Calu3 (cell line): Measurements from ENCODE around the gene IZUMO1R. TPM values are rescaled to one million over a fixed set of nuclear protein-coding genes. Genes with fewer than 3 reads are reported as not detected.

Experiments
- BruUV-seq: library from RNA; stranded (reverse); fragments of 400-500 nt; replicated peaks from 2 replicates; lab custom pipeline; 2021; lab: Mats Ljungman, UMichigan
- CTCF ChIA-PET: fragments of 300-600 bp; sonication (Branson Sonifier 250); formaldehyde crosslinking; loops from one replicate; lab custom pipeline; 2022; ENCODE audit warnings: antibody characterized with exemption; lab: Charles Lee
- DNase-seq: peaks from one replicate; pipeline ENCODE4 v3.0.0; 2022
- H3K27ac Mint-ChIP-seq: one replicate; pipeline ENCODE4 v1.8.0; 2022; ENCODE audit warnings: mixed read lengths; ENCODE audit not compliant: unreplicated experiment
- H3K27me3 Mint-ChIP-seq: one replicate; pipeline ENCODE4 v1.8.0; 2022; ENCODE audit warnings: mixed read lengths; ENCODE audit not compliant: unreplicated experiment
- H3K36me3 Mint-ChIP-seq: one replicate; pipeline ENCODE4 v1.8.0; 2022; ENCODE audit warnings: mild to moderate bottlenecking, moderate library complexity, mixed read lengths; ENCODE audit not compliant: insufficient read depth, unreplicated experiment
- H3K4me1 Mint-ChIP-seq: one replicate; pipeline ENCODE4 v1.8.0; 2022; ENCODE audit warnings: mild to moderate bottlenecking, low read depth, mixed read lengths; ENCODE audit not compliant: unreplicated experiment
- H3K4me3 Mint-ChIP-seq: one replicate; pipeline ENCODE4 v1.8.0; 2022; ENCODE audit warnings: mild to moderate bottlenecking, low read depth, moderate library complexity, mixed read lengths; ENCODE audit not compliant: unreplicated experiment
- H3K9me3 Mint-ChIP-seq: one replicate; pipeline ENCODE4 v1.8.0; 2022; ENCODE audit warnings: low read depth, mixed read lengths; ENCODE audit not compliant: unreplicated experiment
- intact Hi-C: fragments of 100-400 bp; cut with micrococcal nuclease; formaldehyde crosslinking; loops from one replicate; pipeline ENCODE4 v1.10.0; 2022; ENCODE audit not compliant: unreplicated experiment
- total RNA-seq: library from RNA; stranded (reverse); gene quantifications from 2 replicates; pipeline ENCODE4 v1.2.3, GENCODE V29; 2022
- TF ChIP-seq, protein P1 (sequence below): fragments of 200-600 bp; IDR thresholded peaks from one replicate; pipeline ENCODE4 v1.8.0; 2022; ENCODE audit warnings: antibody characterized with exemption; ENCODE audit not compliant: unreplicated experiment

The IZUMO1R gene
- total RNA-seq, 1 experiment from 2014 or later: not detected

DNA sequence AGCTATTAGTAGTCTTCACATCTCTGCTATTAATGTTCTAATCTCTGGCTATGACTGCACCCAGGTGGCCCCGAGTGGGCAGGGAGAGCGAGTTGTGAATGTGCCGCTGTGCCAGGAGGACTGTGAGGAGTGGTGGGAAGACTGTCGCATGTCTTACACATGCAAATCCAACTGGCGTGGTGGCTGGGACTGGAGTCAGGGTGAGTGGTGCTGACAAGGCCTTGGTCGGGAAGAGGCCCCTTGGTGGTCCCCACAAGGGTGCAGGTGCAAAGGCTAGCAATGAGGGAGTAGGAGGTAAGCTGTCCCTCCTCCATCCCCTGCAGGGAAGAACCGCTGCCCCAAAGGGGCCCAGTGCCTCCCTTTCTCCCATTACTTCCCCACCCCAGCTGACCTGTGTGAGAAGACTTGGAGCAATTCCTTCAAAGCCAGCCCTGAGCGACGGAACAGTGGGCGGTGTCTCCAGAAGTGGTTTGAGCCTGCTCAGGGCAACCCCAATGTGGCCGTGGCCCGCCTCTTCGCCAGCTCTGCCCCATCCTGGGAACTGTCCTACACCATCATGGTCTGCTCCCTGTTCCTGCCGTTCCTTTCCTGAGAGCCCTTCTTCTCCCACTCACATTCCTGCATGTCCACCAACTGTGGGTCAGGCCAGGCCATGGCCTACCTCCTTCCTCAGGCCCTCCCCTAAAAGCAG is 2.9 kb downstream of the IZUMO1R start:
- no TSS peak for BruUV-seq
- no peak for DNase-seq
- intact Hi-C loops: no loop called here
- Mint-ChIP-seq H3K4me3 (no peak overlapping the region), H3K27me3 (peaks cover 17% of the 10 kb centered on the region), H3K9me3 (no peaks in the 10 kb centered on the region), H3K27ac (no peak overlapping the region), H3K4me1 (peaks cover 7% of the 10 kb centered on the region), H3K36me3 (no peaks in the 10 kb centered on the region)
- TF ChIP-seq, protein P1, sequence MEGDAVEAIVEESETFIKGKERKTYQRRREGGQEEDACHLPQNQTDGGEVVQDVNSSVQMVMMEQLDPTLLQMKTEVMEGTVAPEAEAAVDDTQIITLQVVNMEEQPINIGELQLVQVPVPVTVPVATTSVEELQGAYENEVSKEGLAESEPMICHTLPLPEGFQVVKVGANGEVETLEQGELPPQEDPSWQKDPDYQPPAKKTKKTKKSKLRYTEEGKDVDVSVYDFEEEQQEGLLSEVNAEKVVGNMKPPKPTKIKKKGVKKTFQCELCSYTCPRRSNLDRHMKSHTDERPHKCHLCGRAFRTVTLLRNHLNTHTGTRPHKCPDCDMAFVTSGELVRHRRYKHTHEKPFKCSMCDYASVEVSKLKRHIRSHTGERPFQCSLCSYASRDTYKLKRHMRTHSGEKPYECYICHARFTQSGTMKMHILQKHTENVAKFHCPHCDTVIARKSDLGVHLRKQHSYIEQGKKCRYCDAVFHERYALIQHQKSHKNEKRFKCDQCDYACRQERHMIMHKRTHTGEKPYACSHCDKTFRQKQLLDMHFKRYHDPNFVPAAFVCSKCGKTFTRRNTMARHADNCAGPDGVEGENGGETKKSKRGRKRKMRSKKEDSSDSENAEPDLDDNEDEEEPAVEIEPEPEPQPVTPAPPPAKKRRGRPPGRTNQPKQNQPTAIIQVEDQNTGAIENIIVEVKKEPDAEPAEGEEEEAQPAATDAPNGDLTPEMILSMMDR: no peak
- CTCF ChIA-PET: no interaction called here

DNA sequence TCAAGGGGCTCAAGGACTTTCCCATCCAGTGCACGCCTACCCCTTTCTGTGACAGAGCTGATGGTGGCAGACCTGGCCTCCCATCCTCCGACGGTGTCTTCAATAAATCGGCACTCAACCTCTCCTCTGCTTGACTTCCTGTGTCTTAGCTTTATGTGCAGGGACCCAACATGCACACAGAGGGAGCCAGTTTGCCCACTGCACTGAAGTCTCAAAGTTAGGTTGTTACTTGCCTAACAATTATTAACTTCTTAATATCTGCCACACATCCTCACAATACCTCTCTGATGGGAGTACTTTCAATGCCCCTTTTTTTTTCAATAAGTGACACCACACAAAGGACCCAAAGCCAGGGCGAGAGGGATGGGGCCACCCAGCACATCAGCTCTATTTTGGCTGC is 3.6 kb downstream of the IZUMO1R start:
- intact Hi-C loops: no loop called here
- BruUV-seq: no TSS peak
- TF ChIP-seq, protein P1: no peak
- CTCF ChIA-PET: no interaction called here
- Mint-ChIP-seq H3K9me3 (no peaks in the 10 kb centered on the region), H3K27me3 (peaks cover 18% of the 10 kb centered on the region), H3K36me3 (no peaks in the 10 kb centered on the region), H3K4me3 (no peak overlapping the region), H3K4me1 (peaks cover 7% of the 10 kb centered on the region), H3K27ac (no peak overlapping the region)
- DNase-seq: no peak

DNA sequence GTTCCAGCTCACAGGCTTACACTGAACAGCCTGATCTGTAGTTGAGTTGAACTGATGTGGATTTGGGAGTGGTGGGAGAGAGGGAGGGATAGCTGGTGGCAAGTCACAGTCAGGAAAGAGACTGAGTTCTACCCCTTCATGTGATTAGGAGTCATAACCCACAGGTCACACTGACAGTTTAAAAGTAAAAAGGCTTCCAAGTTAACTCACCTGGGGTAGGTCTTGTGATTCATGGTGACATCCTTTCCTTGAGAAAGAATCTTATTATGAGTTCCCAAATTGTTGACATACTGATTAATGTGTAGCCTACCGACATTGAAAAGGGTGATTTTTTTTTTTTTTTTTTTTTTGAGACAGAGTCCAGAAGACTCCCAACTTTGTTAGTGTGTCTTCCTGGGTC is 5.4 kb downstream of the IZUMO1R start:
- BruUV-seq: no TSS peak
- no peaks in the 10 kb centered on the region for H3K36me3 Mint-ChIP-seq
- H3K4me1 Mint-ChIP-seq: no peaks in the 10 kb centered on the region
- H3K4me3 Mint-ChIP-seq: no peak overlapping the region
- CTCF ChIA-PET: interaction anchor here (0.8 kb wide), 1 partner anchor 287 kb away, joined by 6 read pairs; no protein-coding TSS in a partner anchor
- no peak overlapping the region for H3K27ac Mint-ChIP-seq
- TF ChIP-seq, protein P1: no peak
- no peaks in the 10 kb centered on the region for H3K9me3 Mint-ChIP-seq
- DNase-seq: no peak
- peaks cover 29% of the 10 kb centered on the region for H3K27me3 Mint-ChIP-seq
- intact Hi-C loops: no loop called here

DNA sequence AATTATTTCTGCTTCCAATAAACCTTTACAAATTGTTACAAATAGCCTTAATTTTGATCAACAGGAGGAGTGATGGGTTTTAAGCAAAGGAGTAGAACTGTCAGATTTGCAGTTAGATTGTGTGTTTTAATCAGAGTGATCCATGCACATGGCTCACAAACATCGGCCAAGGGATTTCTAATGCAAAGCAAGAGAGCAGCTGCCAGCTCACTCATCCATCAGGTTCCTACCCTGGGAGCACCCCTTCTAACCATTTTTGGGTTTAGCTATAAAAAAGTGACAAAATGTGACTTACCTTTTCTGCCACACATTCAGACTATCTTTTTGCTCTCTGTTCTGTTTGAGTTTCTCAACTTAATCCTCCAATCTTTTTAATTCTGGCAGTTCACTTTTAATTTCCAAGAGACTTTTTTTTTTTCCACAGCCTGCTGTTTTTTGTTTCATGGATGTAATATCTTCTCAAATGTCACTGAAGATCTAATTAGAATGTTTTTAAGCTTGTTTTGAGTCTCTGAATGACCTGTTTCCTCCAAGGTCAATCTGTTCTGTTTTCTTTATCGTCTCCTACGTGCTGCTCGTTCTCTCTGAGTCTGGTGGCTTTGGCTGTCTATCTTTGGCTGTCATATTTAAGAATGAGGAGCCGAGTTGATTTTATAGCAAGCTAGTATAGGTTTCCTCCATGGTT is 6.0 kb downstream of the IZUMO1R start:
- intact Hi-C loops: no loop called here
- BruUV-seq: no TSS peak
- Mint-ChIP-seq H3K4me1 (no peaks in the 10 kb centered on the region), H3K27me3 (peaks cover 35% of the 10 kb centered on the region), H3K9me3 (no peaks in the 10 kb centered on the region), H3K27ac (no peak overlapping the region), H3K4me3 (no peak overlapping the region), H3K36me3 (no peaks in the 10 kb centered on the region)
- TF ChIP-seq, protein P1: no peak
- CTCF ChIA-PET: no interaction called here
- no peak for DNase-seq
